Stomach (tissue), 4 donors: ENCODE results near the gene CFLAR.

Experiments used
- CTCF ChIP-seq, 7 experiments: fragments of 450-650 bp in 4 of 7; fragments of 200-600 bp in 3 of 7; sonication (generic) in 3 of 7; IDR thresholded peaks; one replicate each; pipeline ENCODE4 v1.5.1; 2016 to 2019; ENCODE audit warnings: antibody characterized with exemption in 7 of 7, control low read depth in 2 of 7, mild to moderate bottlenecking in 1 of 7
- POLR2A ChIP-seq, 4 donors: fragments of 450-650 bp; IDR thresholded peaks; one replicate each; pipeline ENCODE4 v1.6.1; 2016; ENCODE audit warnings: antibody characterized with exemption in 4 of 4, control low read depth in 2 of 4, mild to moderate bottlenecking in 1 of 4, moderate library complexity in 1 of 4
- POLR2AphosphoS5 ChIP-seq, 3 donors: sonication (generic); formaldehyde crosslinking; IDR thresholded peaks; one replicate each; pipeline ENCODE4 v1.6.1; 2016; ENCODE audit warnings: antibody characterized with exemption in 3 of 3

- no peak for TF ChIP-seq CTCF (IDR thresholded peaks at IDR 0.05)
- no peak for TF ChIP-seq POLR2A (IDR thresholded peaks at IDR 0.05)
- no peak for TF ChIP-seq POLR2AphosphoS5 (IDR thresholded peaks at IDR 0.05)
These were observed 19.4 kb downstream of the CFLAR start for GRCh38 chr2:201135386-201135785.
